ENCODE data around the gene COBL. TPM values are rescaled to one million over a fixed set of nuclear protein-coding genes. Genes with fewer than 3 reads are reported as not detected.

COBL gene
- total RNA-seq, 6 experiments from 2014 or later, result 21.5 to 35.9 (median 24.6) TPM

DNA sequence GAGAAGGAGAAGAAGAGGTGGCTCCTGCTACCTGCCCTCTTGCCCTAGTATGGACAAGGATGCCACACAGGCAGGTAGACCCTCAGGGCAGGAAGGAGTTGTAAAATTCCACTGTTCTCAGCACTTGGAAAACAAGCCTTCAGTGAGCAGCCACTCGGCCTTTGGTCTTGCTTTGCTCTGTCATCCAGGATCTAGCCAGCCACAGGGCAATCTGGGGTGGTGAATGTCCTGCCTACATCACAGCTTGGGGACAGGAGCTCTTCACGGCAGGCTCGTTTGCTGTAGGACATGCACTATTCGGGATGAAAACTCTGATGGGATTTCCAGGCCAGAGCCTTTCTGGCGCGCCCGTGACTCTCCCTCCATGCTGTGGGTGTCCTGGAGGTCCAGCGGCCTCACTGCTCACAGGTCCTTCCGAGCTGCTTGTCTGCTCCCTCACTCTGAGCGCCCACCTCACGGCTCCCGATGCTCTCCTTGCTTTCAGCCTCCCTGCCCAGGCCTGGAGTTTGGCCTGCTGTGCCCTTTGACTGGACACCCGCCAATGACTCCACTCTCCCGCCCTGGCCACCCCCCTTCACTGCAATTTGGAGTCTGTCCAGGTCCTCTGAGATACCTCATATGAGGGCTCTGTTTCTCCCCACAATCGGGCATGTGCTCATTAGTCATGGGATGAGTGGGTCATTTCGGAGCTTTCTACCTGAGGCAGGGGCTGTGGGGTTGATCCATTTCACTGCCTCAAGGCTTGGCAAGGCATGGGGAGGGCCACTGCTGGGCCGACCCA, 306.7 kb downstream of the COBL start:
- ATAC-seq, result no peak
- Histone ChIP-seq H3K27me3 (no peaks in the 10 kb centered on the region), H3K36me3 (no peaks in the 10 kb centered on the region), H3K4me3 (no peak overlapping the region), H3K4me1 (no peaks in the 10 kb centered on the region), H3K9me3 (no peaks in the 10 kb centered on the region), H3K27ac (no peak overlapping the region)
- TF ChIP-seq CTCF (IDR thresholded peaks at IDR 0.05) (no peak), POLR2A (IDR thresholded peaks at IDR 0.05) (no peak)
- DNase-seq, result no peak
- intact Hi-C loops (cut with DNase I), result no loop called here
- 31% methylated on average over 3 of the region's 17 CpGs for WGBS (ENCODE audit: insufficient coverage, low coverage, low lambda C conversion rate, missing lambda C conversion rate)

DNA sequence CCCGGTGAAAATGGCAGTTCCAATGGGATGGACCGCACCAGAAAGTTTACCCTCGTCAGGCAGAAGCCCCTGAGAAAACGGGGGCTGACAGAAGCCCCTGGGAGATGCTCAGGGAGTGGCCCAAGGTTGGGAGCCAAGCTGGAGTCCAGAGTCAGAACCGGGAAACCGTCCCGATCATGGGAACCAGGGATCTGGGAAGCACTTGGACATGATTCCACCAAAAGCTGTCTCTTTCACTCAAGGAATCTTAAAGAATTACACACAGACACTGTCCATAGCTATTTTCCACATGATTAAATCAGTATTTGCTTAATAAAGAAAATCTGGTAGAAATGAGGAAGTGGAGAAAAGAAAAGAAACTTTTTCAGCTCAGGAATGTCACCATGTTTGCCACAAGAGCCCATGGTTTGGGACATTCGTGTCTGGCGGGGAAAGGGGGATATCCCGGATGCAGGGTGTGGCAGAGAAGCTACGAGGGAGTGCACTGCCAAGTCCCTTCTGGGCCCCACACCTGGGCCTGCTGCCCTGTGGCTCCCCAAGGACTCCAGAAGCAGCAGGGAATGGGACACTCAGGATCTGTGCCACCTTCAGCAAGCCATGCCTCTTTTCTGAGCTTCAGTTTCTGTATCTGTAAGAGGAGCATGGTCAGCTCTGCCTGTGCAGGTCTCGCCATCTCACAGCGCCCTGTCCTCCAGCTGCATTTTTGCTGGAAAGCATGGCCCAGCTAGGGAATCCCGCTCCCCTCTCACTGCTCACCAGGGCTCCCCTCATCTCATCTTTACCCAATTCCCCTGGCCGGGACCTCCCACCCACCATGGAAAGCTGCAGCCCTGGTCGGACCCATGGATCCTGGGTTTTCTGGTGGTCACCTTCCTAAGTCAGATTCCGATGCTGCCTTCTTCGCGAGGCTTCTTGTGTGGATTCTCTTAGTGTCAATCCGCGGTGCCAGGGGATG, 308.8 kb downstream of the COBL start:
- 73% methylated on average over 12 of the region's 21 CpGs for WGBS (ENCODE audit: insufficient coverage, low coverage, low lambda C conversion rate, missing lambda C conversion rate)
- intact Hi-C loops (cut with DNase I), result no loop called here
- ATAC-seq, result no peak

DNA sequence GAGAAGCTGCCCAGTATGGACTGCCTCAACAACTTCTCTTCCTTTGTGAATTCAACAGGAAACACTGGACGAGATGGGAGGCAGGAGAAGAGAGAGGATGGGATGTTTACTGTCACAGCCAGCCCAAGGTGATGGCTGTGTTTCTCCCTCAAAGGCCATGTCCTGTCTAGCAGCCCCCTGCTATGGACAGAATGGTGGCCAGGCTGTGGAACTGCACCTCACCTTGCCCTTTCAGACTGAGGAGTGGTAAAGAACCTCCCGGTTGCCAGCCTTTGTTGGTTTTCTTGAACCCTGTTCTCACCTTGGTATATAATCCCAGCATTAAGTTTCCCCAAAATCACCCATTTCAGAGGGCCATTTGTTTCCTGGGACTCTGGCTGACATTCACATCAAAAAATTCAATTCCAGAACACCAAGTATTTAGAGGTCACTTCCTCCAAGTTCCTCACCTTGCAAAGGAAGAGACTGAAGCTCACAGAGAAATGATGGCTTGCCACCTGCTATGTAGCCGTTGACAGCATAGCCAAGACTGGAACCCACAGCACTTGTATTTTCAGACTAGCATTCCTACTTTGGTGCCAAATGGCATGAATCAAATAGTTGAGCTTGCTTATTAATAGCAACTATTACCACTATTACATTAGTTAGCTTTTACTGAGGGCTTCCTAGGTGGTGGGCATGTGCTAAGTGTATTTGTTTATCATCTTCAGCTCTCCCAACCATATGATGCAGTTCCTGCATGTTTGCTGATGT, 309.9 kb downstream of the COBL start:
- H3K4me1 ChIP-seq, result no peaks in the 10 kb centered on the region
- ATAC-seq (no peak), DNase-seq (no peak)
- no peaks in the 10 kb centered on the region for H3K9me3 ChIP-seq
- TF ChIP-seq POLR2A (IDR thresholded peaks at IDR 0.05) (no peak), CTCF (IDR thresholded peaks at IDR 0.05) (no peak)
- no peak overlapping the region for H3K27ac ChIP-seq
- H3K4me3 ChIP-seq, result no peak overlapping the region
- no peaks in the 10 kb centered on the region for H3K36me3 ChIP-seq
- H3K27me3 ChIP-seq, result no peaks in the 10 kb centered on the region
- 64% methylated on average over 3 of the region's 3 CpGs for WGBS (ENCODE audit: insufficient coverage, low coverage, low lambda C conversion rate, missing lambda C conversion rate)
- intact Hi-C loops (cut with DNase I), result no loop called here

More for the DNA sequence above, 308.8 kb downstream of the COBL start:
- Histone ChIP-seq H3K27ac (no peak overlapping the region), H3K36me3 (no peaks in the 10 kb centered on the region), H3K27me3 (no peaks in the 10 kb centered on the region), H3K4me1 (no peaks in the 10 kb centered on the region), H3K4me3 (no peak overlapping the region), H3K9me3 (no peaks in the 10 kb centered on the region)
- TF ChIP-seq POLR2A (IDR thresholded peaks at IDR 0.05) (no peak), CTCF (IDR thresholded peaks at IDR 0.05) (no peak)
- no peak for DNase-seq

DNA sequence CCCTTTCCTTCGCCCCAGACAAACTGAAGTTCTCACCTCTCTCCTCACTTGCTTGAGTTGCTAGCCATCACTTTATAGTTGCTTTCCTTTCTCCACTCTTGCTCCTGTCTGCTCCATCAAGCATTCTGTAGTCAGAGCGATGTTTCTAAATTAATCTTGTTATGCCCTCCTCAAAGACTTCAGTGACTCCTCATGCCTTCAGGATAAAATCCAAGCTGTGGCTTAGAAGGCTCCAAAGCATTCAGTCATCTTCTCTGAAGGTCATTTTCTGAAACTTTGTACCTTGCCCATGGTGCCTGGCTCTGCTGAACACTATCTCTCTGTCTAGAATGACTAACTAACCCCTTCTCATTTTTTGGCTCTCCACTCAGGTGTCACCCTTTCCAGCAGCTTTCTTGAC, 311.5 kb downstream of the COBL start:
- Histone ChIP-seq H3K27ac (no peak overlapping the region), H3K27me3 (no peaks in the 10 kb centered on the region), H3K4me3 (no peak overlapping the region), H3K36me3 (no peaks in the 10 kb centered on the region), H3K4me1 (no peaks in the 10 kb centered on the region), H3K9me3 (no peaks in the 10 kb centered on the region)
- ATAC-seq, result no peak
- 87% methylated on average over 2 of the region's 2 CpGs for WGBS (ENCODE audit: insufficient coverage, low coverage, low lambda C conversion rate, missing lambda C conversion rate)
- TF ChIP-seq POLR2A (IDR thresholded peaks at IDR 0.05) (no peak), CTCF (IDR thresholded peaks at IDR 0.05) (no peak)
- intact Hi-C loops (cut with DNase I), result no loop called here
- DNase-seq, result no peak

Data from right lobe of liver (tissue), 6 donors.